Right lobe of liver (tissue), 6 donors: ENCODE results near the gene FYB1. TPM values are rescaled to one million over a fixed set of nuclear protein-coding genes. Genes with fewer than 3 reads are reported as not detected.
A peak's percentile ranks its signal among the peaks of the same experiment; 100 is the strongest.

Experiments used
- ATAC-seq, 4 donors: fragments of 200-7000 bp; cut with Tn5 transposase; one replicate each; pipeline ENCODE4 v1.9.1; 2020; ENCODE audit warnings: mild to moderate bottlenecking in 4 of 4, moderate library complexity in 4 of 4
- DNase-seq, 3 donors: peaks; one replicate each; pipeline ENCODE4 v3.0.0-alpha.2; 2020
- H3K27ac ChIP-seq, 3 donors: fragments of 200-600 bp; one replicate each; pipeline ENCODE4 v1.8.0; 2022
- H3K27me3 ChIP-seq, 2 donors: fragments of 200-600 bp; one replicate each; pipeline ENCODE4 v1.8.0; 2022
- H3K36me3 ChIP-seq, 4 donors: fragments of 200-600 bp; sonication (generic) in 1 of 4; one replicate each; pipeline versions ENCODE4 v1.5.1 to v1.8.0; 2017 to 2022; ENCODE audit warnings: control low read depth in 1 of 4
- H3K4me1 ChIP-seq, 4 donors: fragments of 200-600 bp; sonication (generic) in 1 of 4; one replicate each; pipeline versions ENCODE4 v1.5.1 to v1.8.0; 2017 to 2022; ENCODE audit warnings: control low read depth in 1 of 4
- H3K4me3 ChIP-seq, 3 donors: fragments of 200-600 bp; one replicate each; pipeline ENCODE4 v1.8.0; 2022
- H3K9me3 ChIP-seq, 4 donors: fragments of 200-600 bp; sonication (generic) in 1 of 4; one replicate each; pipeline versions ENCODE4 v1.5.1 to v1.8.0; 2017 to 2022; ENCODE audit warnings: control low read depth in 1 of 4
- CTCF ChIP-seq, 4 donors: fragments of 200-600 bp in 3 of 4; fragments of 450-650 bp in 1 of 4; IDR thresholded peaks; one replicate each; pipeline versions ENCODE4 v1.5.1 to v1.8.0; 2016 to 2022; ENCODE audit warnings: antibody characterized with exemption in 4 of 4, mild to moderate bottlenecking in 2 of 4
- POLR2A ChIP-seq: fragments of 450-650 bp; IDR thresholded peaks from one replicate; pipeline ENCODE4 v1.6.1; 2017; ENCODE audit warnings: antibody characterized with exemption, mild to moderate bottlenecking
- WGBS: methylation state at CpG from one replicate; pipeline ENCODE4 v1.1.6; 2018; ENCODE audit warnings: low coverage, low lambda C conversion rate; ENCODE audit not compliant: insufficient coverage; ENCODE audit errors: missing lambda C conversion rate; 5-methylcytosine and 5-hydroxymethylcytosine counted together
- intact Hi-C, 2 donors: fragments of 100-400 bp; cut with DNase I; formaldehyde crosslinking; loops; one replicate each; pipeline versions ENCODE4 v1.11.2 to v1.14.1; 2022
- total RNA-seq, 6 experiments: library from RNA; depleted of rRNA in 2 of 6; stranded (reverse); fragments of >200 nt in 2 of 6; fragmentation: NEBNext Ultra II Directional in 3 of 6; extraction: Animal tissue kit (Norgen Biotek cat#: 25700) in 3 of 6; gene quantifications; one replicate each; pipeline versions ENCODE4 v1.1.0 to v1.2.4, GENCODE V29; 2016 to 2023
- donor health status: DM: no; HTN: yes; CAD: no.
- donor health status: DM: no; HTN: no; CAD: no.
- donor health status: DM: no; HTN: no; CAD: no.
- donor health status: DM: no; HTN: yes; CAD: no.
- donor health status: DM: no; HTN: yes; CAD: no.

FYB1 gene
- total RNA-seq, 6 experiments from 2014 or later, result 3.7 to 15.3 (median 9.1) TPM

GRCh38 chr5:39262981-39263380 is 43.6 kb upstream of the FYB1 start:
- intact Hi-C loops, result no loop called here
- no peaks in the 10 kb centered on the region for H3K36me3 ChIP-seq
- peak in 2 of 4 donors; percentile 34 to 36 for ATAC-seq
- no peak overlapping the region for H3K27ac ChIP-seq
- H3K4me1 ChIP-seq, result peaks cover 0 to 6% (median 0%) of the 10 kb centered on the region in 4 donors
- H3K4me3 ChIP-seq, result no peak overlapping the region
- TF ChIP-seq POLR2A (no peak), CTCF (IDR thresholded peaks at IDR 0.05) (no peak)
- no peak for DNase-seq
- no peaks in the 10 kb centered on the region for H3K9me3 ChIP-seq
- WGBS, result 35% methylated on average over 2 of the region's 2 CpGs
- no peaks in the 10 kb centered on the region for H3K27me3 ChIP-seq

- H3K4me3 ChIP-seq, result no peak overlapping the region
- DNase-seq, result no peak
- no peaks in the 10 kb centered on the region for H3K9me3 ChIP-seq
- TF ChIP-seq POLR2A (no peak), CTCF (IDR thresholded peaks at IDR 0.05) (no peak)
- H3K27ac ChIP-seq, result no peak overlapping the region
- no peaks in the 10 kb centered on the region for H3K36me3 ChIP-seq
- intact Hi-C loops, result no loop called here
- no peaks in the 10 kb centered on the region for H3K27me3 ChIP-seq
- no peak for ATAC-seq
- peaks cover 0 to 9% (median 7%) of the 10 kb centered on the region in 4 donors for H3K4me1 ChIP-seq
These were observed 40.7 kb upstream of the FYB1 start for GRCh38 chr5:39260095-39260494.

- Histone ChIP-seq H3K27ac (peak overlapping the region in 1 of 3 donors; percentile 46), H3K4me3 (no peak overlapping the region), H3K27me3 (no peaks in the 10 kb centered on the region), H3K4me1 (peaks cover 0 to 9% (median 7%) of the 10 kb centered on the region in 4 donors), H3K9me3 (no peaks in the 10 kb centered on the region), H3K36me3 (no peaks in the 10 kb centered on the region)
- ATAC-seq (peak; percentile 73 to 91 (median 84)), DNase-seq (no peak)
- TF ChIP-seq CTCF (IDR thresholded peaks at IDR 0.05), result no peak
- TF ChIP-seq POLR2A, result no peak
- 36% methylated on average over 3 of the region's 3 CpGs for WGBS
- intact Hi-C loops, result no loop called here
These were observed 38.2 kb upstream of the FYB1 start for GRCh38 chr5:39257554-39257953.

- intact Hi-C loops, result no loop called here
- ATAC-seq (peak; percentile 48 to 88 (median 54)), DNase-seq (no peak)
- Histone ChIP-seq H3K27ac (peak overlapping the region in 2 of 3 donors; percentile 20 to 46), H3K9me3 (no peaks in the 10 kb centered on the region), H3K4me1 (peaks cover 0 to 9% (median 7%) of the 10 kb centered on the region in 4 donors), H3K36me3 (no peaks in the 10 kb centered on the region), H3K4me3 (no peak overlapping the region), H3K27me3 (no peaks in the 10 kb centered on the region)
- 14% methylated on average over 4 of the region's 4 CpGs for WGBS
- TF ChIP-seq POLR2A, result no peak
- no peak for TF ChIP-seq CTCF (IDR thresholded peaks at IDR 0.05)
These were observed 37.3 kb upstream of the FYB1 start for GRCh38 chr5:39256477-39257235.
